SK-N-SH (cell line): ENCODE measurements around the gene COL20A1. TPM values are rescaled to one million over a fixed set of nuclear protein-coding genes. Genes with fewer than 3 reads are reported as not detected.

ENCODE experiments used
- CTCF ChIA-PET: fragments of 300-600, 350-600 bp; formaldehyde crosslinking; extraction: SDS; loops from one replicate; lab custom pipeline; 2021; lab: Yijun Ruan, JAX
- POLR2A ChIA-PET: fragments of 350-600 bp; sonication (Branson Sonifier 250); formaldehyde crosslinking; extraction: SDS; loops from one replicate; lab custom pipeline; 2020; ENCODE audit warnings: antibody characterized with exemption, inconsistent platforms; lab: Yijun Ruan, JAX
- DNase-seq: peaks from one replicate; pipeline ENCODE4 v3.0.0; 2012
- H2AFZ ChIP-seq: fragments of 200-600 bp; sonication (generic); 2 replicates; pipeline ENCODE4 v1.8.1; 2016; ENCODE audit warnings: antibody characterized with exemption, mild to moderate bottlenecking, low read depth
- H3F3A ChIP-seq: fragments of 200-600 bp; sonication (generic); replicated peaks from 2 replicates; pipeline ENCODE3; 2016; ENCODE audit warnings: antibody characterized with exemption, mild to moderate bottlenecking; ENCODE audit not compliant: insufficient read depth
- H3K27ac ChIP-seq, 2 experiments: fragments of 200-500 bp in 1 of 2; fragments of 200-600 bp in 1 of 2; sonication (Bioruptor generic) in 1 of 2; sonication (generic), shearing (Covaris generic) in 1 of 2; 2 replicates each; pipeline versions ENCODE4 v1.5.1 to v1.6.1; 2014 to 2016; ENCODE audit warnings: low read depth in 2 of 2, inconsistent platforms in 1 of 2, low read length in 1 of 2, mild to moderate bottlenecking in 1 of 2, mixed read lengths in 1 of 2
- H3K27me3 ChIP-seq: fragments of 200-600 bp; sonication (generic), shearing (Covaris generic); 2 replicates; pipeline ENCODE4 v1.6.1; 2016; ENCODE audit warnings: mixed run types; ENCODE audit not compliant: insufficient read depth
- H3K36me3 ChIP-seq, 2 experiments: fragments of 200-500 bp in 1 of 2; fragments of 200-600 bp in 1 of 2; sonication (Bioruptor generic) in 1 of 2; sonication (generic) in 1 of 2; replicated peaks in 1 of 2; 2 replicates each; pipeline versions ENCODE3 to v1.5.1; 2014 to 2016; ENCODE audit warnings: low read length in 1 of 2, mild to moderate bottlenecking in 1 of 2; ENCODE audit not compliant: insufficient read depth in 2 of 2, control insufficient read depth in 1 of 2
- H3K4me1 ChIP-seq, 2 experiments: fragments of 200-500 bp in 1 of 2; fragments of 200-600 bp in 1 of 2; sonication (Bioruptor generic) in 1 of 2; sonication (generic), shearing (Covaris generic) in 1 of 2; 2 replicates each; pipeline versions ENCODE4 v1.5.1 to v1.6.1; 2014 to 2016; ENCODE audit warnings: low read depth in 1 of 2, low read length in 1 of 2, mixed run types in 1 of 2; ENCODE audit not compliant: insufficient read depth in 2 of 2, control insufficient read depth in 1 of 2
- H3K4me2 ChIP-seq: fragments of 200-600 bp; sonication (generic), shearing (Covaris generic); 2 replicates; pipeline ENCODE4 v1.6.1; 2017; ENCODE audit warnings: mixed run types
- H3K4me3 ChIP-seq, 2 experiments: fragments of 200-500 bp in 1 of 2; fragments of 200-600 bp in 1 of 2; sonication (Bioruptor generic) in 1 of 2; sonication (generic), shearing (Covaris generic) in 1 of 2; 2 replicates each; pipeline versions ENCODE4 v1.5.1 to v1.8.1; 2014 to 2016; ENCODE audit warnings: low read depth in 2 of 2, inconsistent platforms in 1 of 2, low read length in 1 of 2, mild to moderate bottlenecking in 1 of 2, mixed read lengths in 1 of 2, moderate library complexity in 1 of 2
- H3K79me2 ChIP-seq: fragments of 200-600 bp; sonication (generic); 2 replicates; pipeline ENCODE4 v1.8.1; 2017; ENCODE audit warnings: mild to moderate bottlenecking; ENCODE audit not compliant: insufficient read depth
- H3K9ac ChIP-seq: fragments of 200-600 bp; sonication (generic); 2 replicates; pipeline ENCODE4 v1.6.1; 2017; ENCODE audit warnings: mixed run types
- H3K9me2 ChIP-seq: fragments of 200-600 bp; sonication (generic); 2 replicates; pipeline ENCODE4 v1.6.1; 2017; ENCODE audit warnings: mixed run types
- H3K9me3 ChIP-seq: fragments of 200-600 bp; sonication (generic); 2 replicates; pipeline ENCODE4 v1.6.1; 2017; ENCODE audit warnings: mixed run types, mild to moderate bottlenecking, moderate library complexity
- H4K20me1 ChIP-seq: fragments of 200-600 bp; sonication (generic); 2 replicates; pipeline ENCODE4 v1.6.1; 2017; ENCODE audit warnings: mild to moderate bottlenecking, mixed run types; ENCODE audit not compliant: insufficient read depth
- CTCF ChIP-seq: fragments of 200-600 bp; sonication (generic); IDR thresholded peaks from 2 replicates; pipeline ENCODE4 v1.6.1; 2017; ENCODE audit warnings: antibody characterized with exemption, mild to moderate bottlenecking, moderate library complexity
- EZH2phosphoT487 ChIP-seq: fragments of 200-600 bp; sonication (generic); IDR thresholded peaks from 2 replicates; pipeline ENCODE4 v1.6.1; 2017; ENCODE audit warnings: low read depth, mixed run types, mild to moderate bottlenecking, antibody characterized with exemption, moderate library complexity, borderline replicate concordance
- FOSL2 ChIP-seq: IDR thresholded peaks from 2 replicates; pipeline ENCODE4 v1.4.0; 2012; ENCODE audit warnings: low read depth, mild to moderate bottlenecking, moderate library complexity, borderline replicate concordance
- GABPA ChIP-seq: IDR thresholded peaks from 2 replicates; pipeline ENCODE4 v1.4.0; 2012; ENCODE audit warnings: low read depth, mild to moderate bottlenecking
- JUND ChIP-seq: IDR thresholded peaks from 2 replicates; pipeline ENCODE4 v1.4.0; 2012
- MEF2A ChIP-seq: IDR thresholded peaks from 2 replicates; pipeline ENCODE4 v1.4.0; 2012; ENCODE audit warnings: low read depth, borderline replicate concordance
- NRF1 ChIP-seq: IDR thresholded peaks from 2 replicates; pipeline ENCODE4 v1.6.1; 2012; ENCODE audit warnings: low read depth, mild to moderate bottlenecking, low read length
- RCOR1 ChIP-seq: fragments of 150-350 bp; IDR thresholded peaks from 2 replicates; pipeline ENCODE4 v1.6.1; 2017; ENCODE audit warnings: antibody characterized with exemption, low read length
- RXRA ChIP-seq: IDR thresholded peaks from 2 replicates; pipeline ENCODE4 v1.4.0; 2012; ENCODE audit warnings: low read depth, mild to moderate bottlenecking, borderline replicate concordance
- USF1 ChIP-seq: IDR thresholded peaks from 2 replicates; pipeline ENCODE4 v1.4.0; 2012; ENCODE audit warnings: low read depth, borderline replicate concordance
- ZBTB33 ChIP-seq: IDR thresholded peaks from 2 replicates; pipeline ENCODE4 v1.4.0; 2012; ENCODE audit warnings: low read depth, borderline replicate concordance
- WGBS: methylation state at CpG from one replicate; pipeline ENCODE4 v1.1.6; 2017; ENCODE audit warnings: low lambda C conversion rate; 5-methylcytosine and 5-hydroxymethylcytosine counted together
- polyA plus RNA-seq, 3 experiments: library from polyadenylated mRNA; depleted of rRNA; stranded (reverse); fragments of >200 nt; gene quantifications; 2 replicates each; pipeline ENCODE4 v1.2.3, GENCODE V29; 2012
- TF ChIP-seq, protein P1 (sequence below): IDR thresholded peaks from 2 replicates; pipeline ENCODE4 v1.4.0; 2012; ENCODE audit warnings: low read depth

The COL20A1 gene
- polyA plus RNA-seq, 1 of the 3 experiments (the other 2 are of a cell fraction), result not detected

DNA sequence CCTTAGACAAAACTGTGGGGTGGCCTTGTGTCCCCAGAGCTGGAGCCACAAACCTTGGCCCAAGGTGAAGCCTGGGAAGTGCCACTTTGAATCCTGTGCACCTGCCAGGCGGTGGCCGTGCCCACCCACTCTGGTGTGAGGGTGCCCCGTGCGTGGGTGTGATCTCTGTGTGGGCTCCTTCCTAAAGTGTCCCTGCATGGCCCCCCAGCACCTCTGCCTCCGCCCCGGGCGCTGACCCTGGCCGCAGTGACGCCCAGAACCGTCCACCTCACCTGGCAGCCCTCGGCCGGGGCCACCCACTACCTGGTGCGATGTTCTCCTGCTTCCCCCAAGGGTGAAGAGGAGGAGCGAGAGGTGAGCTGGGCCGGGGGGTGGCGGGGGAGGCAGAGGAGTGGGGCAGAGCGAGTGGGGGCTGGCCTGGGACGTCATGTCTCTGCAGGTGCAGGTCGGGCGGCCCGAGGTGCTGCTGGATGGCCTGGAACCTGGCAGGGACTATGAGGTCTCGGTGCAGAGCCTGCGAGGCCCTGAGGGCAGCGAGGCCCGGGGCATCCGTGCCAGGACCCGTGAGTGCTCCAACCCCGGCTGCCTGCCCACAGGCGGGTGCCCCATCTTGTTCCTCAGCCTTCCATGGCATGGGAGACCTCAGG, 18.3 kb downstream of the COL20A1 start:
- POLR2A ChIA-PET, result no interaction called here
- DNase-seq, result no peak
- no peaks in the 10 kb centered on the region for H3K9me3 ChIP-seq
- no peak for TF ChIP-seq JUND
- TF ChIP-seq USF1, result no peak
- no peak for TF ChIP-seq CTCF
- TF ChIP-seq, protein P1, sequence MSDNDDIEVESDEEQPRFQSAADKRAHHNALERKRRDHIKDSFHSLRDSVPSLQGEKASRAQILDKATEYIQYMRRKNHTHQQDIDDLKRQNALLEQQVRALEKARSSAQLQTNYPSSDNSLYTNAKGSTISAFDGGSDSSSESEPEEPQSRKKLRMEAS, result no peak
- TF ChIP-seq ZBTB33, result no peak
- TF ChIP-seq GABPA, result no peak
- no peak for TF ChIP-seq FOSL2
- no peak for TF ChIP-seq RCOR1
- TF ChIP-seq MEF2A, result no peak
- TF ChIP-seq EZH2phosphoT487, result no peak
- TF ChIP-seq RXRA, result no peak
- TF ChIP-seq NRF1, result no peak
- TF ChIP-seq, all 33 proteins: peak for 0
- Histone ChIP-seq H3K4me2 (no peak overlapping the region), H3K4me3 (no peak overlapping the region), H3K4me1 (peaks cover 0 to 5% of the 10 kb centered on the region in 2 experiments; a peak in 1 of 4 replicates), H4K20me1 (no peaks in the 10 kb centered on the region), H3K9ac (no peak overlapping the region), H3K9me2 (no peaks in the 10 kb centered on the region), H2AFZ (no peak overlapping the region), H3F3A (no peaks in the 10 kb centered on the region), H3K27me3 (no peaks in the 10 kb centered on the region), H3K79me2 (no peaks in the 10 kb centered on the region), H3K36me3 (no peaks in the 10 kb centered on the region), H3K27ac (no peak overlapping the region)
- CTCF ChIA-PET, result interaction anchor here (1.3 to 10.4 kb wide), 10 partner anchors 8 to 339 kb away, joined by 3 to 460 read pairs (median 30); partner anchors contain the start of gene COL20A1
- WGBS, result 81% methylated on average over 5 of the region's 29 CpGs
